GM12891 (cell line): ENCODE data around the gene HDAC4.

Experiments
- DNase-seq: peaks from one replicate; pipeline ENCODE4 v3.0.0; 2011; ENCODE audit warnings: low spot score; ENCODE audit not compliant: insufficient read length
- FAIRE-seq: peaks from 2 replicates; lab custom pipeline; 2011; peaks lifted over from hg19 to GRCh38; lab: Jason Lieb, UNC
- PAX5 ChIP-seq: IDR thresholded peaks from 2 replicates; pipeline ENCODE4 v1.6.1; 2011; ENCODE audit warnings: low read length, moderate library complexity, mild to moderate bottlenecking; ENCODE audit not compliant: insufficient read depth, severe bottlenecking
- POLR2A ChIP-seq: IDR thresholded peaks from 2 replicates; pipeline ENCODE4 v1.6.1; 2011; ENCODE audit warnings: low read depth, low read length, control low read depth
- POLR2AphosphoS5 ChIP-seq: IDR thresholded peaks from 2 replicates; pipeline ENCODE4 v1.6.1; 2011; ENCODE audit warnings: low read depth, low read length, control low read depth
- POU2F2 ChIP-seq: IDR thresholded peaks from 2 replicates; pipeline ENCODE4 v1.6.1; 2011; ENCODE audit warnings: low read depth, mild to moderate bottlenecking, control low read depth, low read length, moderate library complexity
- SPI1 ChIP-seq: IDR thresholded peaks from 2 replicates; pipeline ENCODE4 v1.6.1; 2011; ENCODE audit warnings: low read depth, low read length, control low read depth
- TAF1 ChIP-seq: IDR thresholded peaks from 2 replicates; pipeline ENCODE4 v1.6.1; 2011; ENCODE audit warnings: low read depth, low read length, control low read depth

Gene HDAC4

GRCh38 chr2:239156516-239157265 lies 244.1 kb downstream of the HDAC4 start:
- no peak for DNase-seq
- TF ChIP-seq PAX5 (no peak), TAF1 (no peak), POU2F2 (no peak), POLR2A (no peak), SPI1 (no peak), POLR2AphosphoS5 (no peak)
- no peak for FAIRE-seq

GRCh38 chr2:239155806-239156480 lies 244.9 kb downstream of the HDAC4 start:
- TF ChIP-seq POU2F2 (no peak), POLR2A (no peak), POLR2AphosphoS5 (no peak), PAX5 (no peak), TAF1 (no peak), SPI1 (no peak)
- FAIRE-seq (no peak), DNase-seq (no peak)

- no peak for FAIRE-seq
- DNase-seq = no peak
- TF ChIP-seq POLR2A = no peak
Observed at GRCh38 chr2:239154971-239155805, 245.6 kb downstream of the HDAC4 start.

GRCh38 chr2:239153806-239154591 lies 246.8 kb downstream of the HDAC4 start:
- DNase-seq (no peak), FAIRE-seq (no peak)
- no peak for TF ChIP-seq PAX5
- TF ChIP-seq SPI1 = no peak
- no peak for TF ChIP-seq POLR2AphosphoS5
- no peak for TF ChIP-seq TAF1
- TF ChIP-seq POU2F2 = no peak
- TF ChIP-seq POLR2A = no peak

- DNase-seq = no peak
- TF ChIP-seq POLR2A (no peak), POLR2AphosphoS5 (no peak), PAX5 (no peak), TAF1 (no peak), POU2F2 (no peak), SPI1 (no peak)
- no peak for FAIRE-seq
Observed at GRCh38 chr2:239152916-239153305, 247.9 kb downstream of the HDAC4 start.

GRCh38 chr2:239152239-239152915 lies 248.4 kb downstream of the HDAC4 start:
- FAIRE-seq = no peak

GRCh38 chr2:239151201-239152131 lies 249.4 kb downstream of the HDAC4 start:
- FAIRE-seq = no peak
- no peak for TF ChIP-seq POLR2A
- no peak for TF ChIP-seq POU2F2
- no peak for TF ChIP-seq SPI1
- no peak for TF ChIP-seq PAX5
- TF ChIP-seq TAF1 = no peak
- no peak for DNase-seq

More at GRCh38 chr2:239152239-239152915, 248.4 kb downstream of the HDAC4 start:
- DNase-seq = no peak
- TF ChIP-seq POU2F2 = no peak
- no peak for TF ChIP-seq PAX5
- TF ChIP-seq TAF1 = no peak
- TF ChIP-seq POLR2A = no peak
